GM21717 (cell line): ENCODE measurements around the gene DCXR.

Experiments used
- ATAC-seq: cut with Tn5 transposase; IDR thresholded peaks from one replicate; pipeline ENCODE4 v1.9.1; 2021; ENCODE audit warnings: mild to moderate bottlenecking, moderate library complexity; ENCODE audit not compliant: unreplicated experiment

Gene DCXR

GRCh38 chr17:82037092-82037888 lies at the start of gene DCXR:
TSS of gene DCXR (minus strand) at chr17:82037697. CDS start at chr17:82037682, 15 bp downstream.
- ATAC-seq, result peak; percentile 86

- no peak for ATAC-seq
Measured at GRCh38 chr17:82085931-82086764, 48.7 kb upstream of the DCXR start.

- no peak for ATAC-seq
Measured at GRCh38 chr17:82085031-82085861, 47.7 kb upstream of the DCXR start.

GRCh38 chr17:82084373-82085030 lies 47.0 kb upstream of the DCXR start:
- ATAC-seq, result no peak

- ATAC-seq, result no peak
Measured at GRCh38 chr17:82083533-82084359, 46.2 kb upstream of the DCXR start.

GRCh38 chr17:82083009-82083408 lies 45.5 kb upstream of the DCXR start:
- no peak for ATAC-seq

- ATAC-seq, result no peak
Measured at GRCh38 chr17:82082456-82082855, 45.0 kb upstream of the DCXR start.

- ATAC-seq, result no peak
Measured at GRCh38 chr17:82081966-82082365, 44.5 kb upstream of the DCXR start.

GRCh38 chr17:82081546-82081945 lies 44.0 kb upstream of the DCXR start:
- ATAC-seq, result no peak

GRCh38 chr17:82080789-82081464 lies 43.4 kb upstream of the DCXR start:
- no peak for ATAC-seq

- ATAC-seq, result no peak
Measured at GRCh38 chr17:82080048-82080788, 42.7 kb upstream of the DCXR start.

GRCh38 chr17:82079001-82079677 lies 41.6 kb upstream of the DCXR start:
- ATAC-seq, result no peak

GRCh38 chr17:82078433-82078832 lies 40.9 kb upstream of the DCXR start:
- no peak for ATAC-seq

- no peak for ATAC-seq
Measured at GRCh38 chr17:82077617-82078358, 40.3 kb upstream of the DCXR start.

GRCh38 chr17:82076785-82077591 lies 39.5 kb upstream of the DCXR start:
- ATAC-seq, result no peak

GRCh38 chr17:82076018-82076784 lies 38.7 kb upstream of the DCXR start:
- ATAC-seq, result no peak
